C4-2B (cell line): ENCODE measurements around the gene UQCR11.

Source experiments
- CTCF ChIP-seq: fragments of 450-650 bp; conservative IDR thresholded peaks from 2 replicates; pipeline ENCODE4 v1.5.1; 2017; ENCODE audit warnings: mild to moderate bottlenecking
- ZFX ChIP-seq: fragments of 450-650 bp; IDR thresholded peaks from 2 replicates; pipeline ENCODE4 v1.6.1; 2017

- TF ChIP-seq CTCF: no peak
- no peak for TF ChIP-seq ZFX
Observed at GRCh38 chr19:1630012-1630411, 24.8 kb upstream of the UQCR11 start.
